HG03354 (cell line): ENCODE measurements around the gene ZNF423.

Source experiments
- ATAC-seq: cut with Tn5 transposase; IDR thresholded peaks from one replicate; pipeline ENCODE4 v1.9.1; 2021; ENCODE audit warnings: mild to moderate bottlenecking; ENCODE audit not compliant: unreplicated experiment, poor library complexity, severe bottlenecking

The ZNF423 gene

DNA sequence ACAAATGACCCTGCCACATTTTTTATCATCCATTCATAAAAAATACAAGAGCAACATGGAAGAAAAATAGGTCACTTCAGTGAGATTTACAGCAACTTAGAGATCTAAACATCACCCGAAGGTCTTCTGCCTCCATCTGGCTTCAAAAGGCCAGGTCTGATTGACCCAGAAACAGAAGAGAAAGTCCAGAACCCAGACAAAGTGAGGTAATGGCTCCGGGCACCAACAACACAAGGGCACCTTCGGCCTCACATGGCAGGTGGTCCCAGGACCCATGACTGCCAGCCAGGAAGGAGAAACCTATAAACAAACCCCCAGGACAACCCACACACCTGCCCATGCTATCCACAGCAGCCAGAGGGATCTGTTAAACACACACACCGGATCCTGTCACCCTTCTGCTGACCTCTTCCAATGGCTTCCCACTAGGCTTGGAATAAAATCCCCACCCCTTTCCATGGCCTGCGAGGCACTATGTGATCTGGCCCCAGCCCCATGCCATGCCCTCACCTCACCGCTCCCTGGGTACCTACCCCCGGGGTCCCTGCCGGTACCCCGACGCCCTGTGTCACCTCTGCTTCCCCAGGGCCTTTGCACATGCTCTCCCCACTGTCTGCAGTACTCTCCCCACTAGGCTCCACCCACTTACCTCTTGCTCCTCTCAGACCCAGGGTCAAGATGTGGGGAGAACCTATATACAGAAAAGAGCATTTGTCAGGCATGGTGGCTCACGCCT is 149.1 kb downstream of the ZNF423 start:
- no peak for ATAC-seq

DNA sequence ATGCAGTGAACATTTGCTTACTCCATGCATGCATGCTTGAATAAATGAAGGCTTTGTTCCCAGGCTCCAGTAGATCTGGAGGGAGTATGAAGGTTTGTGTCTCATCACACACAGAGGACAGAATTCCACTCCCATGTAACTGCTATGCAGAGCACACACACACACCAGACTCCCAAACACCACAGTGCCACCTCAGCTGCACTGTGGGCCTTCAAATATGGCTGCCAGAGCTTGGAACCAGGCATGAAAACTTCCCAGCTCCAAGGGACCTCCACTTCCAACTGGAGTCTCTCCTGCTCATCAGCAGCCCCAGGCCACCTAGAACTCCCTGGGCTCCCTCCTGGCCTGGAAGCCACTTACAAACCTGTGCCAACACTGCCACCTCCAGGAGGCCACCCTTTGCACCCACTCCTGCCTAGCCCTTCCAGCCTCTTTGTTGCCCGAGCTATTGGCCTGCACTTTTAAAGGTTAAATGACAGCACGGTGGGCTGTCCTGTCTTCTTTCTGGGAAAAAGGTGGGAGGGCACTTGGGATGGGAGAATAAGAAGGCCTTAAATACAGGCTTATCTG is 151.2 kb downstream of the ZNF423 start:
- ATAC-seq: no peak

DNA sequence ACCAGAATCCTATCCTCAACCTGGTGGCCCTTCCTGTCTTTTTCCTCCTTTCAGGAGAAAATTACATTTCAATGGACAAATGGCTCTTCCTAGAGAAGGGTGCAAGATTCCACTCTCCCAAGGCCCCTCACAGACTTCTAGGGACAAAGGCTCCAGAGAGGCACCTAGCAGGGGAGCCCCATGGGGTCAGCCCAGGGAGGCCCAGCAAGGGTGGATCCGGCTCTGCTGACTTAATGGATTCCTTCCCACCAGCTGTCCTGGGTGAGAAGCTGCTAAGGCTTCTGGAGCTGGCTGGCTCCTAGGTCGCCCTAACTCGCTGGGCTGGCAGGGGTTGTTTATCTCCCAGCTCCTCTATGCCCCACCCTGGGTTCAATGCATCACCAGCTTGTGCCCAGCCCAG is 152.4 kb downstream of the ZNF423 start:
- no peak for ATAC-seq

DNA sequence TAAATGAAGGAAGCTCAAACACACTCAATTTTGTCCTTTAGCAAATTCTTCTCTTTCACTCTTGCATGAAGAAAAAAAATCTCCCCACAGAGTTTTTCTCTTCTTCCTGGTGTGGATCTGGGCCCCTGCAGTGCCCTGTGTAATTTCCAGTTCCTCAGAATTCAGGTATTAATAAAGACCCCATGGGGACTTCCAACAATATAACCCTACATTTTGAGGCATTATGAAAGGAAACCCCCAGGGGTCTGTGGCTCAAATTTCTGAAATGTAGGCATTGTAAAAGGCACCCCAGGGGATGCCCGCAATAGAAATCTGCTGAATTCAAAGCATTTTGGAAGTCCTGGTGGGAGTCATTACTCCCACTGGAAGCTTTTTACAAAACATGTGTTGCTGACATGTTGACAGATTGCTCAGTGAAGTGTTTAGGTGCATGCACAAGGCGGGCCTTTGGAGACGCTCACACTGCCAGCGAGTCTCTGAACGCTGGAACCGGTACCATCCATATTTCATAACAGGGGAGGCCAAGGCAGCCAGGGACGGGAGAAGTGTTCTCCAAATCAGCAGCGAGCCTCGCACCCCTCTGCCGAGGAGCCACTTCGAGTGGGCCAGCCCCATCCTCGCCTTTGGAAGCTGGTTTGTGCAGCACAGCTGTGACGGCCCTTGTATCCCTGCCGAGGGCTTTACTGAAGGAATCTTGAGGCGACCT is 154.0 kb downstream of the ZNF423 start:
- no peak for ATAC-seq

DNA sequence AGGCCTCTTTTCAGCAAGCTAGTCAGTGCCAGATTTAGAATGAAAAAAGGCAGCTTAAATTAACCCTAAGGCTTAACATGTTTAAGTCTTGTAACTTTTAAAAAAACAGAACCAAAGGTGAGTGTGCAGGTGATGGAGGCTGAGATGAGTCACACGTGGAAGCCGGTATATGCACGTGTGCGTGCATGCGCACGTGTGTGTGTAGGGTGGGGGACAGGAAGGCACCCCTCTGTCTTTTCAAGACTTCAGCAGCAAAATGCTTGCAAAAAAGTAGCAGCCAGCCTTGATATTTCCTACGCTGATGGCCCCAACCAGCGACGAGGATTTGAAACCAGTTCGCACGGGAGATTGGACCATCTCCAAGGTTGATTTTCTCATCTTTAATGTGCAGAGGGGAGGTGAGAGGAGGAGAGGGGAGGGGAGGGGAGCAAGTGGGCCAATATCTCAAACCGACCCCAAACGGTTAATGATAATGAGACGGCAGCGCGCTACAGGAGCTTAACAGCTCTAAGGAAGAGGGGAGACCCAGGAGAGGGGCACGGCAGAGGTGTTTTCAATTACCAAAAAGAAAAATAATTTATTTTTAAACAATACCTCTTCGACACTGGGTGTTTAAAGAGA is 154.7 kb downstream of the ZNF423 start:
- ATAC-seq: no peak

DNA sequence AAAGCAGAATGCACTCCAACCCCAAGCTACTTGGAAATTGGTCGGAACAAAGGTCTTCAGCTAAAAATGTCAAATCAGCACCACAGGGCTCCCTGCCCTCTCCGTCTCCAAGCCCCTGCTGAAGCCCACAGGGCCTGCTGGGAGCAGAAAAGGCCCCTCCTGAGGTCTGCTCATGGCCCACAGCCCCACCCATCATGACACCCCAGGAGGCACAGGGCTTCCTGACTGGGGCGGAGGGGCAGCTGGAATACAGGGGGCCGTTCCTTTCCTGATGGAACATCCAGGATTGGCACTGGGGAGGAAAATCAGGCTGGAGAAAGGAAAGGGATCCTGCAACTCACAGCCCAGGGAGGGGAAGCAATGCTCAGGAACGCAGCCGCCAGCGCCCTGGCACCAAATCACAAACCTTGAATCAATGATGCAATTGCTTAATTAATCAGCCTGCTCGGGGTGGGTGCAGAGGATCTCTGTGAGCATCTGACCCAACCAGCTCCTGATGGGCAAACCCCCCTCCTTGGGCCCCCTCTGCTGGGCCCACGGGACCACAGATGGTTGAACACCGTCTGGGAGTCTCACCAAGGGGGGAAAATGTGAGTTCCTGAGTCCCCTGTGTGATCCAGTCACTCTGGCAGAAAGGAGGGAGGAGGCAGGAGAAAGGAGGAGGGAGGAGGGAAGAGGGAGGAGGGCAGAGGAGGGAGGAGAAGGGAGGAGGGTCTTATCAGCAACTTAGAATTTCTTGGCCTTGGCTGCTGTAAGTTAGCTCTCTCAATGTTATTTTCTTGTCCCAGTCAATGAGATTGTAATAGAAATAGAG is 155.5 kb downstream of the ZNF423 start:
- no peak for ATAC-seq

DNA sequence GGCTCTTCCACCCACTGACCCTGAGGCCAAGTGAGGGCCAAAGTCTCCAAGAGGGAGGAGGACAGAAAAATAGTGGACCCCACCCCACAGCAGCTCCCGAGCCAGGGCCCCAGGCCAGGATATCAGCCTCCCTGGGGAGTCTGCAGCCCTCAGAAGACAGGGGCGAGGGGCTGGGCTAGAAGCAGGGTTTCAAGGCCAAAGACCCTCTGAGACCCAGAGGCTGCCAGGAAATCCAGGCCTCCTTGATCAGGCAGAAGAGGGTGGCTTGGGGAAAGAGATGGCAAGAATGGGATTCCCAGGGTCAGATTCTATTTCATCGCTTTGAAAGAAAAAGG is 156.1 kb downstream of the ZNF423 start:
- ATAC-seq: no peak

DNA sequence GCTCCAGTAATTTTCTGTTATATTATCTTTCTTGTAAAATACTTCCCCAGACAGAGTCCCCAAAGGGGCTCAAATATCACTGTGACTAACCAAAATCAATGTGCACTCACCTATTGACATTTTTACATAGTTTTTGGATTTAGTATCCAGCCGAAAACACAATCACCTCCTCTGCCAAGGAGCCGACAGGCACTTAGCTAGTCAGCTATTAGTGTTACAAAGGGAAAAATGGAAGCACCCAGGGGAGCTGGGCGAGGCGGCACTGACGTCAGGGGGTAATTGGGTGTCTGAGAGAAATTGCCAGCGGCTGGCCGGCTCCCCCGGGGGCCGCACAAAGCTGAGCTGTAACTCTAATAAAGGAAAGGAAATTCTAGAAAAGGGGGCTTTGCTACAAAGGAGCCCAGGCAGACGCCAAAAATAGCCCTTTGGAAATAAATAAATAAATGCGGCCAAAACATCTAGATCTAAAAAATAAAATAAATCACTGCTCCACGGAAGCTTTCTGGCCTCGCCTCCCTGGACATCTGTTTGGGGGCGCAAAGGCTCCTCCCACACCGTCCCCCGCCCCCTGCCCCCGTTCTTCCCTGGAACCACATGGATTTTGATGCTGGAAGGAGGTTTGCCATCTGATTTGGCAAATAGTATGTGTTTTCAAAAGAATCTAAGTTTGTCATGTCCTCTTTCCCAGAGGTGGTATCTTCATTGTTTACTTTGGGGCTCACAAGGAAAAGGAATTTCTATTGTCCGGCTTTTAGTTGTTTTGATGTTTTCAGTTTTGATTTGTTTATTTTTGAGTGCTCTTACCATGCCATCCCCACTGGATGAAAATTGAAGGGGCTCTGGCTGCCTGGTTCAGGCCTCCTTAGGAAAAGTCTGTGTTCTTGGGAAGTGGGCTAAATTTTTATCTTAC is 156.7 kb downstream of the ZNF423 start:
- no peak for ATAC-seq

DNA sequence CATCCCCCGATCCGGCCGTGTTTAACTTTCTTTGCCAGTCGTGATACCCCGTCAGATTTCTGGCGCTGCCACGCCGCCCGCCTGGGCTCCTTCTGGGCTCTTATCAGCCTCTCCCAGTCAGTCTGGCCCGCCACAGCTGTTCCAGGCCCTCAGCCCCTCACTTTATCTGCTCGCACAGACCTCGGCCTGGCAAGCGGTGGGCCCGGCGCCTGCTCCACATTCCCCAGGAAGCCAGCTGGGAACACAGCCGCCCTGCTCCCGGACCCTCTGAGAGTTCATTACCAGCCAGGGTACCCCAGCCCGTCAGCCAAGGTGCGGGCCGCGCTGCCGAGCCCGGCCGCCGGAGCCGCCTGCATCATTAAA is 157.5 kb downstream of the ZNF423 start:
- ATAC-seq: no peak

DNA sequence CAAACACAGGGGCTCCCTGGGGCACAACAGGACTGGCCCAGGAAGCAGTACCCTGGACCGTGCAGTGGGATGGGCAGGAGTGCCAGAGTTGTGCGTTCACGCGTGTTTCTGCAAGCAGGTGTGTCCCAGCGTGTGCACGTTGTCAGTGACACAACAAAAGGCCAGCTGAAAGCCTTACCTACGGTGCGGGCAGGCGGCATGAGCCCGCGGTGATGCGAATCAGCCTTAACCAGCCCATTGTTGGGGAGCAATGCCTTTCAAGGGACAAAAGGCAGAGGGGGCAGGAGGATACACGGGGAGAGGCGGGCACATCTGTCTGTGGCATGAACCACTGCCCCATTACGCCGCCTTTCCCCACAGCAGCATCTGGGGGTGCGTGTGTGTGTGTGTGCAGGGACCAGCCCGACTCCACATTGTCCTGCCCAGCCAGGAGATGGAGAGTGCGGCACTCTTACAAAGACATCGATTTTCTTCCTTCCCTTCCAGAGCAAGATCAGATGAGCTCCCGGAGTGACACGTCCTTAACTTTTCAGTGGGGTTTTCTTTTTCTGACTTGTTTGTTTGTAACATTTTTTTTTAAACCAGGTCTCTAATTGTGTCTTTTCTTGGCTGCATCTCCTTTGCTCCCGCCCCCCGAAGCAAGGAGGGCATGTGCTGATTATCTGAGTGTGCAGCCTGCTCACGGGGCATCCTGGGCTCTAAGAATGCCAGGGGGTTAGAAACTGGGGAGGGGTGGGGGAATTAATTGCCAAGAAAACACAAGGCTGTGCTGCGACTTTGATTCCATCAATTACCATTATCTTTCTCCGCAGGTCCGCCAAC is 158.1 kb downstream of the ZNF423 start:
- ATAC-seq: no peak

DNA sequence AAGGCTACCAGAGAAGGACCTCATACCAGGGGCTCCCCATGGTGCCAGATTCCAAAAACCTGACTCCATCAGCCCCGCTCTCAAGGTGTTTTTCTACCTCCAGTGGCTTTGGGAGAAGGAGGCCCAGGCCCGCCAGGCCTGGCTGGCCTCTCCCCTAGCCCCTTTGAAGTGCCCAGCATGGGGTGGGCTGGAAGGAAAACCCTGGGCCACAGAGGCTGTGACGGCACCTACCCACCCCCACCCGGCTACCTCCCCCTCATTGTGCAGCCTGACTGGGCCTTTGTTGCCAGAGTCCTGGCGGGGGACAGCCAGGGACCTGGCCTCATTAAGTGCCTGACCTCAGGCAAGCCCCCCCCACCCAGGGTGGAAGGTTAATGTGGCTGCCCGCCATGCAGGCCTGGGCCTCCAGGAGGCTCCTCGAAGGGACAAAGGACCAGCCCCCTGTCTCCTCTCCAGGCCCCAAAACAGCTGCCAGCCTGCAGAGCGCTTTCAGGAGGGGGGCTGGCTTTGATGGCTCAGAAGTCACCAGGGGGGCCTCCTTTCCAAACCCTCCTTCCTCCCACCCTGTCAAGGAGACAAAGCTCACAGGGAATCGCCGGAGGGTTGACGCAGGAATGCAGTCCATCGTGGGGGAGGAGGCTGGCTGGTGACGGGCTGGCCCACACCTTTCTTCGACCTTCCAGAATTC is 159.4 kb downstream of the ZNF423 start:
- no peak for ATAC-seq

DNA sequence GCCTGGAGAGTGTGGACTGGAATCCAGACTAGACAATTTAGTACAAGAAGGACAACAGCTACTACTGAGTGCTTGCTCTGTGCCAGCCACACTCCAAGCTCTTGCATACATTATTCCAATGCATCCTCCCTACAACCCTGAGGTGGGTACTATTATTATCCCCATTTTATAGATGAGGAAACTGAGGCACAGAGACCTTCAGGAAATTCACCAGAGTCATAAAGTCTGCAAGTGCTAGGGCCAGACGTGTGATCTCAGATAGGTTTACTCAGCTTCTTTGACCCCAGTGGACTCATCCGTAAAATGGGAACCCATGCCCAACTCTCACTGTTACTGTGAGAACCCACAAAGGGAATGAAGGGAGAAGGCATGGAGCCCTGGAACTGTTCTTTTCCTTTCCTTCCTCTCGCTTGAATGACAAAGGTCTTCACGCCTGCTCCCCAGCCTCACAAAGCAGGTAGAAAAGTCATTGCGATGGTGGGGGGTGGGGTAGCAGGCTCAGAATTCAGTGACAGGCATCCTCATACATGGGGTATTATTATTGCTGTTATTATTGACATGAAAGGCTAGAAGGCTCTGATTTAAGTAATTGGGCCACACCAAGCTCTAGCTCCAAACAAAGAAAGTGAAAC is 160.0 kb downstream of the ZNF423 start:
- ATAC-seq: no peak

DNA sequence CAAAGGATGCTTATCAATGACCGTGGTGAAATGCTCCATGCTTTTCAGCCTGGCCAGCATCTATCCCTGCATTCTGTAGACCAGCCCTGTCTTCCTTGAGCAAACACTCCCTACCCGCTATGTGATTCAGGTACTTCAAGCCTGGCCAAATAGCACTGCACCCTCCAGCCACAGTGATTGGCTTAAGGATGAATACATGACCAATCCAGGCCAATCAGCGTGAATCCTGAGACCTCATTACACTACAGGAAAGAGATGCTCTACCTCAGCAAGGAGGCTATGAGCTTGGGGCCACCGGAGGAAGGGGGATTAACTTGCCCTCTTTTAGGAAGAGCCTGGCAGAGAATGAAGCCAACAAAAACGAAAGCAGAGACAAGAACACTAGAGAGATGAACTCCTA is 162.5 kb downstream of the ZNF423 start:
- ATAC-seq: no peak

DNA sequence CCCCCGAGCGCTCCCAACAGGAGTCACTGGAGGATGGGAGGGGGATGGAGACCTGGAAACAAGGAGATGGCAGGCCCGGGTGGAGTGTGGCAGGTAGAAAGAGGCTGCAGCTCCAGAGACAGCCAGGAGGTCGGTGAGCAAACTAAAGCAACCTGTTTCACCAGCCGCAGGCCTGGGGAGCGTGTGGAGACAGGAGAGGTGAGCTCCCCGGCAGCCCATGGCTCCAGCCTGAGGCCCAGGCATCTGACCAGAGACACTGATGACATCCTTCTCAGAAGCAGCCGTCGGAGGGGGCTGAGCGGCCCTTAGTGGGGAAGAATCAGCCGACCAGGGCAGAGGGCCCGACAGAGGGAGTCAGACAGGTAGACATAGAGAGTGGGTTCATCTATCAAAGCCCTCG is 165.1 kb downstream of the ZNF423 start:
- ATAC-seq: no peak

DNA sequence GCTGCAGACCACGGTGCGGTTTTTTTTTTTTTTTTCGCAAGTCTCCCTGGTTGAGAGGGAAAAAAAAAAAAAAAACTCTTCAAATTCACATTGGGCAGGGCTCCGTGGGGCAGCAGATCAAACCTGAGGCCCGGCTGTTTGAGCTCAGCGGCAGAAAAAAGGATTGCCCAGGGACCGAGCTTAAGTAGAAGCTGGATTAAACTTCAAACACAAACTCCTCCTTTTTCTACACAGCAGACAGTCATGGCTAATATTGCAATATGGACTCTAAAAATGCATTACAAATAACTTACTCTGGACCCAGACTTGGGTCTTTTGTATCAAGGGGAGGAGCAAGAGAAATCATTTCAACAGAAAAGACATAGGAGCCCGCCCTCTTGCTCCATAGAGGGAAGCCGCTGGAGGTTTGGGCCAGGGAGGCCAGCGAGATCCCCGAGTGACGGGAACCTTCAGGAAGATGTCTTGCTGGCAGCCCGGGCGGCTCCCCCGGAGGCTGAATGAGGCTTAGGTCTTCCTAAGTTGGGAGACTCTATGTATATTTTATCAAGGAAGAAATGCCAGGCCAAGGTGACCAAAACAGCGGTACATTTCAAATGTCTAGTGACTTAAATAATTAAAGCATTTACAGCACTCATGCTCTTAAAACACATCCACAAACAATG is 167.7 kb downstream of the ZNF423 start:
- ATAC-seq: no peak

DNA sequence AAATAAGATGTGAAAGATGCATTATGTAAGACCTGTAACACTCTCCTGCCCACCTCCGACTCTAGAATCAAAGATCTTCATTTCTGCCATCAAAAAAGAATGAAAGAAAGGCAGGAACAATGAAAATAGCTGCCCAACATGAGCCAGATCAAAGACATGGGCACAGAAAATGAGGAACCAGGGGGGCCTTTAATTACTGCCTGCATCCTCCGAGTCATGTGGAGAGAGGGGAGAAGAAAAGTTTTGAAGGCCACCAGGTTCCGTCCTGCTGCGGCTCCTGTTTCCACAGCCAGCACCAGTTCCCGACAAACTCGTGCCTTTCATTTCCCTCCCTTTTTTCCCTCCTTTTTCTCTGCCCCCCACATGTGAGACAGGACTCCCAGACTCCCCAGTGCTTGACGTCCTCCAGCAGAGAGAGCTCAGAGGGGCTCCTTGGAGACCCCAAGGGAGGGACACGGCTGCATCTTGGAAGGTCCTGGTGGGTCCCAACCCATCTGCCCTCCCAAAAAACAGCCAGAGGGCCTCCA is 168.4 kb downstream of the ZNF423 start:
- ATAC-seq: no peak

DNA sequence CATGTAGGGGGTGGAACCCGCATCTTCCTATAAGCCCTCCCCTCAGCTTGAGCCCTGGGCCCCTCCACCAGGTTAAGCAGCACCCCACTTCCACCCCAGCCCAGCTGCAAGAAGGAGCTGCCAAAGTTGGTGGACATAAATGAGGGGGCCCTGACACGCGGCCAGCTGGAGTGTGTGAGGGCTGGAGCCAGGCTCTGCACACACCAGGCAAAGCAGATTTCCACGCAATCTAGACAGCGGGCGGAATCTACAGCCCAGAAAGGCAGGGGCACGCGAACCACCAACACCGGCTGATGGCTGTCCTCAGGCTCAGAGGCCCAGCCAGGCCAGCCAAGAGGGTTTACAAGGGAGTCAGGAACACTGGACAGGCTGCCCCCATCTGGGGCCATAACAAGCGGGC is 171.2 kb downstream of the ZNF423 start:
- ATAC-seq: no peak
